Stimulated activated CD4-positive, alpha-beta T cell treated with anti-CD3 and anti-CD28 coated beads, Interleukin-1b, Interleukin-23, amount 100 ng/mL, for 24 hours (primary cell): ENCODE results near the gene CMSS1.

Source experiments
- DNase-seq, 4 experiments: peaks; one replicate each; pipeline ENCODE4 v3.0.0-alpha.2; 2020; ENCODE audit warnings: low read depth in 4 of 4, low spot score in 1 of 4

CMSS1 gene

GRCh38 chr3:99978221-99978620 lies 160.6 kb downstream of the CMSS1 start:
- no peak for DNase-seq

GRCh38 chr3:99980606-99981005 lies 162.9 kb downstream of the CMSS1 start:
- no peak for DNase-seq

- no peak for DNase-seq
Observed at GRCh38 chr3:99981138-99981537, 163.5 kb downstream of the CMSS1 start.

DNA sequence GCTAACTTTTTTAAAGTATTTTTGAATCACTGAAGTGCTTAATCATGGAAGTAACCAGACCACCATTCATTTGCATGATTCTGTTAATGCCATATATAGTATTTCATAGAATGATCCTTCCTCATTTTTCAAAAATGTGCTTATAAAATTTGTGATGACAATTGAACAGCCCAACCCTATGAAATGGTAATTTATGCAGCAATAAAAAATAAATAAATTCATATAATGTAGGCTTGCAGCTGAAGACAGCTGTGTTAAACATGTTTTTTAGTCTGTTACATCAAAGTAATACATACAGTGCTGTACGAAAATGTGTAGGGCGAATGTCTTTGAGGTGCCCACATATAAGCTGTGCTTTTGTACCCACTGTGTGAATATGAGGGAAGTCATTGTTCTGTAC lies 165.0 kb downstream of the CMSS1 start:
- no peak for DNase-seq

DNA sequence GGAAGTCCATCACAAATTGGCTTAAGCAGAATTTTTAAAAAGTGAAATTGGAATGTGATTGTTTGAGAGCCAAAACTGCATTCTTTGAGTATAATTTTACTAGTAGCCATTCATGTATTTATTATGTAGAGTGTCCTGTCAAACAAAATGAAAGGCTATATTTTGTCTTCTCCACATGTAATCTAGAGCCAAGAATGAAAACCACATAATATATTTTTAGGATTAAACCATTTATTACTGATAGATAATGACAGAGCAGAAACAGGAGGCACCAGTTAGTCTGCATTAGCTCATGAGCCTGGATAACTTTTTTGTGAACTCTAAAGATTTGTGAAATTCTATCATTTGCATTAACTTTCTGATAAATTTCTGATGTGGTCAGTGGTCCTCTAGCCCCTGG lies 166.5 kb downstream of the CMSS1 start:
- DNase-seq = no peak

- DNase-seq = no peak
Observed at GRCh38 chr3:99984668-99985067, 167.0 kb downstream of the CMSS1 start.

DNA sequence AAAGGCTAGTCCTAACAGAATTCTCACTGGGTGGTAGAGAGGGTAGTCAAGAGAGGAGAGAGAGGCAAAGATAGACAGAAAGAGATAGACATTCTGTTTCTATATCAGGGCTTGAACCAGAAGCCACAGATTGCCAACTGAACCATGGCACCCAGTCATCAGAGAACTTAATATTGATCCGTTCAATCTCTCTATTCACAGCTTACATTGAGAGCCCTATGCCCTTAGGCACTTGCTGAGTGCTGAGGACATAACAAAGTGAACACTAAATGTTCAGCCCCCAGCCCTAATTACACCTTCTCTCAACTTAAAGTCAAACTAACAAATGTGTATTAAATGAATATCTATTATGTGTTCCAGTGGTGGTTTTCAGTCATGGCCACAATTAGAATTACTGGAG lies 172.5 kb downstream of the CMSS1 start:
- DNase-seq = no peak

DNA sequence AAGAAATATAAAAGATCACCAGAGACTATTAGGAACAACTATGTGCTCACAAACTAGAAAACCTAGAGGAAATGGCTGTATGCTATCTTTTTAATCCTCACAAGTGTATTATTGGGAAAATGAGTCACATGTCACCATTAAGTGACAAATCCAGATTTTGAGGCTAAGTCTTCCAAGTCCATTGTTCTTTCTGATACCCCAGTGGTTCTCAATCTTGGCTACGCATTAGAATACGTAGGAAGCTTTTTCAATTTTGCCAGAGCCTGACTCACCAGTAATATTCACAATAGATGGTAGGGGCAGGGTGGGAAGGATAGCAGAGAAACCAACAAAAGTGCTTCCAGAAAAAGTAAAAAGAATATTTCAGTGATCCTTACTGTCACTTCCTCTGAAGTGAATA lies 179.6 kb downstream of the CMSS1 start:
- DNase-seq = no peak

- no peak for DNase-seq
Observed at GRCh38 chr3:99999536-99999935, 181.9 kb downstream of the CMSS1 start.

GRCh38 chr3:100001083-100001482 lies 183.4 kb downstream of the CMSS1 start:
- no peak for DNase-seq

DNA sequence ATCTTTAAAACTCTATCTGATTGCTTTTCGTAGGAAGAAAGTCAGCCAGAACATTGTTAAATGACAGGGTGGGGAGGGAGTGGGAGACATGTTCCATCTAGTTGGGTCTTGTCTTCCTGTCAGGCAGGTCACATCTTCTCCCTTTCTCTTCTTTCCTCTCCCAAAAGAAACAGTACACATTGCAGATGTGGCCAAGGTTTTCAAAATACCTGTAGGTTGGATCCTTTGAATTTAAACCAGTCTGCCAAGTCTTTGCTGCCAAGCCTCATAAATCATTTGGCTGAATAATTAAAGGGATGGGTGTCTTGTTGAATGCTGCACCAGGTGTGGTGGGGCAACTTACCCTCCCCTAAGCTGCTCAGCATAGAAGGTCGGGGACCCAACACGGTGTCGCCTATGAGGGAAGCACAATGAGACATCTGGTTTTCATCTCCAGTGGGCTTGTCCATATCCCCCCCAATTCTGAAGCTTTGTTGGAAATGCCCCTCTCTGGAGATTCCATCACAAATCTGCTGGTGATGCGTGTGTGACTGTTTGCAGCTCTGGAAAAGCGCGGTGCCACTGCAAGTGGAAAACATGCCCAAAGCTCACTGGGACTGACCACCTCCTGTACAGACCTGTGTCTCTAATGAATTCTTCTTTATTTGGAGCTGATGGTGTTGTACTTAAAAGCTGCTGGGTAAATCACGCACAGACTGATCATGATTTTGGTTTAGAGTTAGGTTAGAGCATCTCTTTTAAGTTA lies 184.0 kb downstream of the CMSS1 start:
- no peak for DNase-seq

DNA sequence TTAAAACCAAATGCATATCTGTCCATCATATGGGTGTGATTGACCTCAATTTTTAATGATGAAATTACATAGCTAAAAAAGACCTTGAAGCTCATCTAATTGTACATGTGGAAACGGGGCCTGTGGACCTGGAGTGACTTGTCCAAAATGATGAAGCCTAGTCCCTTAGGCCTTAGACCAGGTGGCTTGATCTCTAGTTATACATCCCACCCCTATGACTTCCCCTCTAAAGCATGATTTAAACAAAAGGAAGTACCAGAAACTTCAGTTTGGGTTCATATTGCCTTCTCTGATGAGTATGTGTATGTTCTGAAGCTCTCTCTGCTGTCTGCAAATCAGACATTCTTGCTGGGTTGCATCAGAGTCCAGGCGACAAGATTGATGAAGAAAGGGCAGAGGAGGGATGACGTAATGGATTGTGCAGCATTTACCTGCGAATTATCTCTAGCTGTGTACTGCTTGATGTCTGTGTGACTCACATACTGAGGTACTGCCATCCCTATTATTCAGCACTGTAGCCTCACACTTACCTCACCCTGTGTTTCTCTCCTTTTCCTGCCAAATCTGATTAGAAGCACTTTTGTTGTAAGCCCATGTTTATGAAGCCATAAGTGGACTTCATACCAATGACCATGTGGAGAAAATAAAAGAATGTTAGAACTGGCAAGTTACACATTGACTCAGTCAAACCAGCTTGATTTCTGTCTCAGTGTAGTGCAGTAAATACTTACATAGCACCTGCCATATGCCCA lies 185.1 kb downstream of the CMSS1 start:
- DNase-seq = no peak

DNA sequence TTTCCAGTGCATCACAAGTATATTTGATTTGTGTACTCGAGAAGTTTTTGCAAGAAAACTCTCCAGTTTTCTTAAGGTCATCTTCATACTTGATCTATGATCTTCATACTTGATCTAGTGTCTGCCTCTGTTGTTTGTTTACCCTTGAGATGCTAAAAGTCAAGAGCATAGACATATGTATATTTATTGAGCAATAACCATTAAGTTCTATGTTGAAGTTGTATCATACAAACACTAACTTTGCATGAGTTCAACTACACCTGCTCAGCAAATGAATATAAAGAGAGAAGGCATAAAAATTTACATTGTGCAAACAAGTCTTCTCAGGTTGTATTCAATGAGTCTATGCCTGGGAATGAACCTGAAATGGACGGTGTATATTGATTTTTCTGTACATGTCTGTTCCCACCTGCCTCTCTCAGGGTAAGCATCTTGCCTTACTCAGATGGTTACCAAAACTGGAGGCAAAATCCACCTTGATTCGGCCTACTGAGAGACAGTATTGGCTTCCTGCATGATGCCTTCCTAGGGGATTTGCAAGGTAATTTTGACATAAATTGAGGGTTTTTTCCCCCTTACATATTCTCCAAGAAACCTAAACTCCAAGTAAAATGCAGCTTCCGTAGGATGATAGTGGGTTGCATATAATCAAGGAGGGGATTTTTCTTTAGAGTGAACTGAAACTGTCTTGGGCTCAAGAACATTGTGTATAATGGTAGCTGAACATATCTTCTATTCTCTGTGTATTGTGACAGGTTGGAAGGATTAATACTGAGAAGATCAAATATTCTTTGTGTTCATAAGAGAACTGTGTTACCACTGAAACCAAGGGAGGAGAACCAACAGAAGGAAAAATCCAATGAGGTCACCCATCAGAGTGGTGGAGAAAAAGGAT lies 186.2 kb downstream of the CMSS1 start:
- no peak for DNase-seq

- DNase-seq = no peak
Observed at GRCh38 chr3:100004931-100005330, 187.3 kb downstream of the CMSS1 start.

DNA sequence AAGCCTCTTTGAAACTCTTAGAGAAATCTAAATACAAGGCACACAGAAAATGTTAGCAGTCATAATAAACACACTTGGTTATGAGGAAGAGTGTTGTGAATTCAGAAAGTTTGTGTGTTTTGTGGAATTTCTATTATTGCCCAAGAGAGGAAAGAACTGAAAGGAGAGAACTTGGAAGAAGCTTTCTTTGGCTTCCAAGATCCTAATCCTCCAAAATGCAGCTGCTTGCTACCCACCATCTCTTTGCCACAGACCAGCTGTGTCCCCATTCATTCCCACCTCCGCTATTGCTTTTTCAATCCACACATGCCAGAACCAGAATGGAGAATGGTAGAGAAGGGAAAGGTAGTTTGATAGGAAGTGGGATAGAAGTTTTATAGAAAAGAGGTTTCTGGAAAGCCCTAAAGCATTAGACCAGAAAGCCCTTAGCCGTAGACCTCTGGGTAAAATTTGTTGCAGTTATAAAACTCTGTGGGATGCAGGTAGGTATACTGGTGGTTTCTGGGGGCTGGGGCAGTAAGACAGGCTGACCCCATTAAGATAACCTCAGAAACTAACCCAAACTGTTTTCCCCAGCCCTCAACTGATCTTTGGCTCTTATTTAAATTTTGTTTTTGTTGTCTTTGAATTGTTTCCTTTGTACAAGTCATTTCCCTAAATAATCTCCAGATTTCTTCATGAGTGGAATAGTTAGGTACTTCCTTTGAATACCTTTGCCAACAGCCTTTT lies 188.2 kb downstream of the CMSS1 start:
- DNase-seq = no peak

GRCh38 chr3:100006570-100007271 lies 189.1 kb downstream of the CMSS1 start:
- no peak for DNase-seq

DNA sequence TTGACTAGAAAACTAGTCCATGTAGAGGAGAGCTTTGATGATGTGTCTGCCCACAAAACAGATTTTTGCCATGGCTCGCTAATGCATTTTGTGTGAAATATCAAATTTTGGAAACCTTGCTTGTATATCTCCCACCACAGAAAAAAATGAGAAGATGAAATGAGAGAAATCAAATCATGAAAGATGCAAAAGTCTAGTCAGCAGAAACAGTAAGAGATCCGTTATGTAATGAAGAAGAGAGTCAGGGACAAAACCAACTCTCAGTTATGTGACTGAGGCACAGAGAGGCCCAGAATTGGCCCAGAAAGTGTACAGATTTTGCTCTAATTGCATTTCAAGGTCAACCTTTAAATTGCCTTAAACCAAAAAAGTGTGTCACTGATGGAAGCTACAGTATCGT lies 189.7 kb downstream of the CMSS1 start:
- DNase-seq = no peak

GRCh38 chr3:100008081-100008698 lies 190.5 kb downstream of the CMSS1 start:
- DNase-seq = no peak

DNA sequence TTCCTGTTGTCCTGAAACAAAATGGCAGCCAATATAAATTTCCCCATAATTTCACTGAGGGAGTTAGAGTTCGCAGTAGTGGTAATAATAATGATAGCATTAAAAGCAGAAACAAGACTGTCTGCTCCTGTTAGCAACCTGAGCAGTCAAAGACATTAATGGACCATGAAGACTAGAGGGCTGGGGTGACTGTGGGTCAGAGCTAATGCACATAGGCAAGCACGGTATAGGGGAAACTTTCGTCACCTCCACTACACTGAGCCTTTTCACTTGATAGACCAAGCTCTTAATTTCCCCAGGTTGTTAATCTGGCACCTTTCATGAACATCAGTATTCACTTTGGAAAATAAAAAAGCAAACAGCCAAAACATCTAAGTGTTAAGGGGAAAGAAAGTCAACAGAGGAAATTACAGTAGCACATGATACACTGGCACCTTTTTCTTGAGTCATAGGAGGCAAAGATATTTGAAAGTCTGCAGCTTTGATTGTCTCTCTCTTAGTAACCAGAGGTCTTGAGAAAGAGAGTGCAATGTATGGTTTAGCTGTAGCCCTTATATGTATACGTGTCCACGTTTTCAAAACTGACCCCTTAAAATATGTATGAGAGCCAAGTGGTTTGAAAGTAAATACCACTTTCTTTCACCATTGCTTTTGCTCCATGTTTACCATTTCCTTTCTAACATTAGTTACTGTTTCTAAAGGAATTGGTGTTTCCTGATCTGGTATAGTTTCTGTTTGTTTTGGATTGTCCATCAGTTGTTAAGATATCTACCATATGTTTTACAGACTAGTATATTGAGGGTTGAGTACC lies 191.8 kb downstream of the CMSS1 start:
- no peak for DNase-seq
